MM.1S (cell line): ENCODE measurements around the gene STK4.
A peak's percentile ranks its signal among the peaks of the same experiment; 100 is the strongest.

Source experiments
- DNase-seq: peaks from one replicate; pipeline ENCODE4 v3.0.0-alpha.2; 2015
- H2AFZ ChIP-seq: fragments of 300-600 bp; sonication (generic); 2 replicates; pipeline ENCODE4 v1.6.0; 2016; ENCODE audit warnings: antibody characterized with exemption, low read length
- H3F3A ChIP-seq: fragments of 300-600 bp; sonication (generic); 2 replicates; pipeline ENCODE4 v1.6.1; 2016; ENCODE audit warnings: mild to moderate bottlenecking, antibody characterized with exemption, low read length, moderate library complexity, mixed read lengths; ENCODE audit not compliant: insufficient read depth
- H3K27ac ChIP-seq: fragments of 300-600 bp; sonication (generic); 2 replicates; pipeline ENCODE4 v1.5.1; 2016; ENCODE audit warnings: mild to moderate bottlenecking, low read length
- H3K27me3 ChIP-seq: fragments of 300-600 bp; sonication (generic); replicated peaks from 2 replicates; pipeline ENCODE4 v1.6.0; 2016; ENCODE audit warnings: low read length; ENCODE audit not compliant: insufficient read depth
- H3K36me3 ChIP-seq: fragments of 300-600 bp; sonication (generic); replicated peaks from 2 replicates; pipeline ENCODE4 v1.6.1; 2016; ENCODE audit warnings: mild to moderate bottlenecking, low read length, mixed read lengths; ENCODE audit not compliant: insufficient read depth
- H3K4me1 ChIP-seq: fragments of 300-600 bp; sonication (generic); 2 replicates; pipeline ENCODE4 v1.6.1; 2016; ENCODE audit warnings: low read length, mixed read lengths
- H3K4me2 ChIP-seq: fragments of 300-600 bp; sonication (generic); 2 replicates; pipeline ENCODE4 v1.6.0; 2016; ENCODE audit warnings: low read depth, low read length
- H3K4me3 ChIP-seq: fragments of 300-600 bp; sonication (generic); 2 replicates; pipeline ENCODE4 v1.5.1; 2016; ENCODE audit warnings: low read length, mixed read lengths
- H3K79me2 ChIP-seq: fragments of 300-600 bp; sonication (generic); 2 replicates; pipeline ENCODE4 v1.6.1; 2016; ENCODE audit warnings: mixed run types, low read length, mixed read lengths
- H3K9ac ChIP-seq: fragments of 300-600 bp; sonication (generic); 2 replicates; pipeline ENCODE4 v1.6.1; 2016; ENCODE audit warnings: low read length, mixed read lengths
- H3K9me2 ChIP-seq: fragments of 300-600 bp; sonication (generic); replicated peaks from 2 replicates; pipeline ENCODE4 v1.6.1; 2016; ENCODE audit warnings: mild to moderate bottlenecking, low read length, mixed read lengths; ENCODE audit not compliant: insufficient read depth
- H3K9me3 ChIP-seq: fragments of 300-600 bp; sonication (generic); replicated peaks from 2 replicates; pipeline ENCODE4 v1.6.1; 2016; ENCODE audit warnings: mild to moderate bottlenecking, low read length, mixed read lengths; ENCODE audit not compliant: insufficient read depth
- H4K20me1 ChIP-seq: fragments of 300-600 bp; sonication (generic); 2 replicates; pipeline ENCODE4 v1.6.1; 2016; ENCODE audit warnings: mild to moderate bottlenecking, low read length, moderate library complexity, mixed read lengths; ENCODE audit not compliant: insufficient read depth
- EZH2 ChIP-seq: fragments of 300-600 bp; sonication (generic); optimal IDR thresholded peaks from 2 replicates; pipeline ENCODE3; 2017; ENCODE audit warnings: low read depth, mild to moderate bottlenecking, antibody characterized with exemption, low read length, mixed read lengths
- EZH2phosphoT487 ChIP-seq: fragments of 300-600 bp; sonication (generic); IDR thresholded peaks from 2 replicates; pipeline ENCODE4 v1.6.1; 2018; ENCODE audit warnings: antibody characterized with exemption, low read length
- TF ChIP-seq, protein P1 (sequence below): fragments of 300-600 bp; sonication (generic); IDR thresholded peaks from 2 replicates; pipeline ENCODE4 v1.5.1; 2016; ENCODE audit warnings: antibody characterized with exemption, low read length, mixed read lengths

STK4 gene

GRCh38 chr20:44956410-44956809, 9.9 kb upstream of the STK4 start:
- Histone ChIP-seq H3K4me3 (no peak overlapping the region), H3K9me3 (no peaks in the 10 kb centered on the region), H3K9ac (no peak overlapping the region), H3F3A (no peaks in the 10 kb centered on the region), H3K9me2 (no peaks in the 10 kb centered on the region), H3K27me3 (no peaks in the 10 kb centered on the region), H3K4me1 (peaks cover 16% of the 10 kb centered on the region), H3K36me3 (0 out of 2 replicates have a peak, but pooled peaks cover 8% of the 10 kb centered on the region), H3K4me2 (no peak overlapping the region), H3K27ac (no peak overlapping the region), H3K79me2 (peaks cover 68% of the 10 kb centered on the region), H2AFZ (no peak overlapping the region), H4K20me1 (no peaks in the 10 kb centered on the region)
- TF ChIP-seq, protein P1, sequence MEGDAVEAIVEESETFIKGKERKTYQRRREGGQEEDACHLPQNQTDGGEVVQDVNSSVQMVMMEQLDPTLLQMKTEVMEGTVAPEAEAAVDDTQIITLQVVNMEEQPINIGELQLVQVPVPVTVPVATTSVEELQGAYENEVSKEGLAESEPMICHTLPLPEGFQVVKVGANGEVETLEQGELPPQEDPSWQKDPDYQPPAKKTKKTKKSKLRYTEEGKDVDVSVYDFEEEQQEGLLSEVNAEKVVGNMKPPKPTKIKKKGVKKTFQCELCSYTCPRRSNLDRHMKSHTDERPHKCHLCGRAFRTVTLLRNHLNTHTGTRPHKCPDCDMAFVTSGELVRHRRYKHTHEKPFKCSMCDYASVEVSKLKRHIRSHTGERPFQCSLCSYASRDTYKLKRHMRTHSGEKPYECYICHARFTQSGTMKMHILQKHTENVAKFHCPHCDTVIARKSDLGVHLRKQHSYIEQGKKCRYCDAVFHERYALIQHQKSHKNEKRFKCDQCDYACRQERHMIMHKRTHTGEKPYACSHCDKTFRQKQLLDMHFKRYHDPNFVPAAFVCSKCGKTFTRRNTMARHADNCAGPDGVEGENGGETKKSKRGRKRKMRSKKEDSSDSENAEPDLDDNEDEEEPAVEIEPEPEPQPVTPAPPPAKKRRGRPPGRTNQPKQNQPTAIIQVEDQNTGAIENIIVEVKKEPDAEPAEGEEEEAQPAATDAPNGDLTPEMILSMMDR: no peak
- no peak for TF ChIP-seq EZH2phosphoT487
- no peak for DNase-seq

DNA sequence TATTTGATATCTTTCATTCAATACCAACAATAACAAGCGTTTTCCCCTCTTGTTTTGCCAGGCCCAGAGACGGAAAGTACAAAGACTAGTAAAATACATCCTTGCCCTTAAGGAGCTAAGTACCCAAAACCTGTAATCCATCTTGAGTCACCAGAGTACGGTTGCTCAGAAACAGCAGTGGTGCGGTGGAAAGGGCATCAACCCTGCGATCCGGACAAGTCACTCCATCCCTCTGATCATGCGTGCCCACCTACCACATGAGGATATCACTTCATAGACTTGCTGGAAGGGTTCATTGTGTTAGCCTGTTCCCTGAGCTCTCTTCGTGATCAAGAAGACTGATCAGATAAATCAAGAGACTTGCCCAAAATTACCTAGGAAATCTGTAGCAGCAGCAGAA, 8.0 kb upstream of the STK4 start:
- Histone ChIP-seq H3K4me2 (peak overlapping the region; percentile 91; the same call in 1 of the 2 replicates), H4K20me1 (no peaks in the 10 kb centered on the region), H3K4me1 (peaks cover 17% of the 10 kb centered on the region), H3K9ac (no peak overlapping the region), H3K9me3 (no peaks in the 10 kb centered on the region), H3F3A (no peaks in the 10 kb centered on the region), H3K27me3 (no peaks in the 10 kb centered on the region), H3K27ac (no peak overlapping the region), H2AFZ (no peak overlapping the region), H3K9me2 (no peaks in the 10 kb centered on the region), H3K36me3 (0 out of 2 replicates have a peak, but pooled peaks cover 7% of the 10 kb centered on the region), H3K79me2 (peaks cover 62% of the 10 kb centered on the region), H3K4me3 (no peak overlapping the region)
- no peak for TF ChIP-seq EZH2phosphoT487
- no peak for TF ChIP-seq EZH2
- TF ChIP-seq, protein P1: no peak
- DNase-seq: no peak

DNA sequence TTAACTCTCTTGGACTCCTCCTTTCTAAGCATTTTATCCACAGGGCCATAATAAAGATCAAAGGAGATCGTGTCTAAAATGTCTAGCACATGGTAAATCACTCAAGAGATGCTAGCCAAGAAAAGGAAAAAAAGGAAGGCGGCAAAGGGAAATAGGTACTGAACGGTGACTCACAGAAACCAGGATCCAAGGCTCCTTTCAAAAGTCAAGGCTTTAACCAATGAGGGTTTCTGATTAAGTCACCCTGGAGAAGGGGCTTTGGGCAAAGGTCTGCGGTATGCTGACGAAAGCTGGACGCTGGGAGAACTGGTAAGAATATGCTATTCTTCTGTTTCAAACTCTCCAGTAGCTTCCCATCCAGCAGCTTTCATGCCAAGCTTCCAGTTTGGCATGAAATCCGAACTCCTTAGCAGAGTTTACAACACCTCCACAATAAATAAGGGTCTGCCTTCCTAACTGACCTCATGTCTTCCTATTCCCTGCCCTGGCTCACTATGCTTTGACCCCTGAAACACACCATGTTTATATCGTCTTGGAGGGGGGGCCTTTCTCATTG, 7.2 kb upstream of the STK4 start:
- Histone ChIP-seq H3K27ac (peak overlapping the region; percentile 32; the same call in 1 of the 2 replicates), H3K9ac (peak overlapping the region; percentile 62; the same call in 1 of the 2 replicates), H3K9me3 (no peaks in the 10 kb centered on the region), H3K36me3 (0 out of 2 replicates have a peak, but pooled peaks cover 3% of the 10 kb centered on the region), H3K4me1 (peaks cover 26% of the 10 kb centered on the region), H3K27me3 (no peaks in the 10 kb centered on the region), H3K4me2 (peak overlapping the region; percentile 91), H2AFZ (peak overlapping the region; percentile 62; the same call in 1 of the 2 replicates), H3K4me3 (peak overlapping the region; percentile 89), H3K9me2 (no peaks in the 10 kb centered on the region), H4K20me1 (no peaks in the 10 kb centered on the region), H3K79me2 (peaks cover 54% of the 10 kb centered on the region), H3F3A (no peaks in the 10 kb centered on the region)
- TF ChIP-seq, protein P1: no peak
- TF ChIP-seq EZH2phosphoT487 (no peak), EZH2 (no peak)
- no peak for DNase-seq
